RPMI7951 (cell line): Measurements from ENCODE around the gene BMP2K. TPM values are rescaled to one million over a fixed set of nuclear protein-coding genes. Genes with fewer than 3 reads are reported as not detected.
"Not testable (repeated sequence)": the region's sequence is repeated elsewhere in the genome, so short reads cannot be mapped to it uniquely, and the experiment has no call there.

Experiments used
- DNase-seq: peaks from one replicate; pipeline ENCODE4 v3.0.0-alpha.2; 2012; ENCODE audit warnings: low read depth
- total RNA-seq: library from RNA; depleted of rRNA; stranded (reverse); fragments of >200 nt; shearing (Covaris generic); gene quantifications from 2 replicates; pipeline ENCODE4 v1.2.3, GENCODE V29; 2014

Gene BMP2K
- total RNA-seq, 1 experiment from 2014 or later: 45.3 TPM

- no peak for DNase-seq
Observed at GRCh38 chr4:78788007-78788889, 12.1 kb downstream of the BMP2K start.

- DNase-seq: not testable (repeated sequence)
Observed at GRCh38 chr4:78795594-78796416, 19.7 kb downstream of the BMP2K start.

- DNase-seq: no peak
Observed at GRCh38 chr4:78796526-78796925, 20.4 kb downstream of the BMP2K start.

GRCh38 chr4:78797777-78798284, 21.7 kb downstream of the BMP2K start:
- no peak for DNase-seq

GRCh38 chr4:78799551-78800495, 23.7 kb downstream of the BMP2K start:
- no peak for DNase-seq

GRCh38 chr4:78800965-78801364, 24.8 kb downstream of the BMP2K start:
- no peak for DNase-seq

GRCh38 chr4:78803983-78804382, 27.8 kb downstream of the BMP2K start:
- no peak for DNase-seq

GRCh38 chr4:78806943-78807460, 30.9 kb downstream of the BMP2K start:
- no peak for DNase-seq

GRCh38 chr4:78809295-78809694, 33.1 kb downstream of the BMP2K start:
- no peak for DNase-seq

- no peak for DNase-seq
Observed at GRCh38 chr4:78809928-78810835, 34.0 kb downstream of the BMP2K start.

- DNase-seq: no peak
Observed at GRCh38 chr4:78811034-78811433, 34.9 kb downstream of the BMP2K start.

- no peak for DNase-seq
Observed at GRCh38 chr4:78818530-78819079, 42.5 kb downstream of the BMP2K start.

- DNase-seq: no peak
Observed at GRCh38 chr4:78824001-78824400, 47.9 kb downstream of the BMP2K start.

- no peak for DNase-seq
Observed at GRCh38 chr4:78827191-78827590, 51.0 kb downstream of the BMP2K start.

- DNase-seq: no peak
Observed at GRCh38 chr4:78829296-78829695, 53.1 kb downstream of the BMP2K start.

GRCh38 chr4:78839676-78840075, 63.5 kb downstream of the BMP2K start:
- DNase-seq: not testable (repeated sequence)

- DNase-seq: not testable (repeated sequence)
Observed at GRCh38 chr4:78840286-78840685, 64.1 kb downstream of the BMP2K start.

GRCh38 chr4:78845472-78845871, 69.3 kb downstream of the BMP2K start:
- DNase-seq: no peak

GRCh38 chr4:78846258-78846657, 70.1 kb downstream of the BMP2K start:
- no peak for DNase-seq

- DNase-seq: no peak
Observed at GRCh38 chr4:78862314-78862737, 86.2 kb downstream of the BMP2K start.
